Esophagus muscularis mucosa (tissue), 4 donors: ENCODE measurements around the gene PTPRN2. TPM values are rescaled to one million over a fixed set of nuclear protein-coding genes. Genes with fewer than 3 reads are reported as not detected.

Source experiments
- DNase-seq: peaks from one replicate; pipeline ENCODE4 v3.0.0-alpha.2; 2017; ENCODE audit errors: extremely low spot score
- H3K27ac ChIP-seq, 4 donors: fragments of 200-600 bp; sonication (generic); replicated peaks in 1 of 4; 1 replicate in 3 of 4; 2 replicates in 1 of 4; pipeline ENCODE4 v1.5.1; 2016 to 2019; ENCODE audit warnings: mild to moderate bottlenecking in 1 of 4
- H3K27me3 ChIP-seq, 4 donors: fragments of 200-600 bp; sonication (generic); one replicate each; pipeline versions ENCODE4 v1.5.1 to v1.6.0; 2016 to 2019
- H3K36me3 ChIP-seq, 4 donors: fragments of 200-600 bp; sonication (generic); one replicate each; pipeline ENCODE4 v1.5.1; 2016 to 2019
- H3K4me1 ChIP-seq, 4 donors: fragments of 200-600 bp; sonication (generic); one replicate each; pipeline ENCODE4 v1.5.1; 2016 to 2019
- H3K4me3 ChIP-seq, 4 donors: fragments of 200-600 bp; sonication (generic); 1 replicate in 2 of 4; 2 replicates in 2 of 4; pipeline ENCODE4 v1.5.1; 2016 to 2019; ENCODE audit warnings: mild to moderate bottlenecking in 4 of 4, moderate library complexity in 1 of 4
- H3K9me3 ChIP-seq, 4 donors: fragments of 200-600 bp; sonication (generic); 1 replicate in 3 of 4; 2 replicates in 1 of 4; pipeline ENCODE4 v1.5.1; 2016 to 2019
- CTCF ChIP-seq, 3 experiments: fragments of 200-600 bp in 2 of 3; fragments of 450-650 bp in 1 of 3; sonication (generic) in 2 of 3; IDR thresholded peaks; one replicate each; pipeline ENCODE4 v1.5.1; 2017 to 2019; ENCODE audit warnings: antibody characterized with exemption in 3 of 3, mild to moderate bottlenecking in 2 of 3, moderate library complexity in 1 of 3
- EP300 ChIP-seq: sonication (generic); formaldehyde crosslinking; IDR thresholded peaks from one replicate; pipeline ENCODE4 v1.6.1; 2017; ENCODE audit warnings: antibody characterized with exemption
- POLR2A ChIP-seq: fragments of 450-650 bp; IDR thresholded peaks from one replicate; pipeline ENCODE4 v1.6.1; 2017; ENCODE audit warnings: antibody characterized with exemption, moderate library complexity, mild to moderate bottlenecking, low read depth
- POLR2AphosphoS5 ChIP-seq, 2 donors: sonication (generic); formaldehyde crosslinking; IDR thresholded peaks; one replicate each; pipeline ENCODE4 v1.6.1; 2017; ENCODE audit warnings: antibody characterized with exemption in 2 of 2
- WGBS: methylation state at CpG from one replicate; pipeline ENCODE4 v1.1.5; 2018; 5-methylcytosine and 5-hydroxymethylcytosine counted together
- intact Hi-C: fragments of 100-400 bp; cut with DNase I; formaldehyde crosslinking; loops from one replicate; pipeline ENCODE4 v1.15.1; 2023
- total RNA-seq, 4 donors: library from RNA; depleted of rRNA; stranded (reverse); fragments of >200 nt; gene quantifications; one replicate each; pipeline versions ENCODE4 v1.1.0 to v1.2.1, GENCODE V29; 2016

Gene PTPRN2
- total RNA-seq, 4 donors from 2014 or later: 2.1 to 3.1 (median 3.1) TPM

DNA sequence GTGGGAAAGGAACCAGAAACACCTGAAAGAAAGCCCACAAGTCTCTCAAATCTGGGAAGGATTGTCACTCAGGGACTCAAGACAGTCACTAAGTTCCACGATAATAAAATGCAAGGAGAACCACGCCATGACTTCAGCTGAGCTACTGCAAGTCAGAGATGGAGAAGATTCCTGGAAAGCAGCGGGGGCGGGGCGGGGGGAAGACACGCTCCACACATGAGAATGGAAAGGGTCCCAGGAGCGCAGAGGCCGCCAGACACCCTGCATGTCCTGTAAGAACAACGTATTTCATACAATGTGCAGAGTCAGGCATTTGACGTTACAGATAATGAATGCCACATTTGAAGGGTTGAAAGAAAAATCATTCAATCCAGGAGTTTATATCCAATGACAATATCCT is 448.1 kb downstream of the PTPRN2 start:
- 92% methylated on average over 10 of the region's 10 CpGs for WGBS
- Histone ChIP-seq H3K27ac (no peak overlapping the region), H3K36me3 (no peaks in the 10 kb centered on the region), H3K4me1 (no peaks in the 10 kb centered on the region), H3K4me3 (no peak overlapping the region), H3K27me3 (no peaks in the 10 kb centered on the region), H3K9me3 (peaks cover 0 to 2% (median 0%) of the 10 kb centered on the region in 4 donors)
- TF ChIP-seq CTCF (IDR thresholded peaks at IDR 0.05) (no peak), EP300 (no peak), POLR2A (no peak), POLR2AphosphoS5 (IDR thresholded peaks at IDR 0.05) (no peak)
- intact Hi-C loops: no loop called here
- no peak for DNase-seq

DNA sequence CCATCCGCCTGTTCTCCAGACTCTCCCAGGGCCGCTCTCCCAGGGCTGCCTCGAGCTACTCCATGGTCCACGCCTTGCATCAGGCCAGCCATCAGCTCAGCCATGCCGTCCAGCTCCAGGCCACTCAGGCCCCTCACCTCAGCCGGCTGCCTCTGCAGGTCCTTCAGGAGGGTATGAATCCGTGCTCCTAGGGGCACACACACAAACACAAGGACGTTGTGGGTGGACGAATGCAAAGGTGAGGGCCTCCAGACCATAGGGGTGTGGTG is 449.4 kb downstream of the PTPRN2 start:
- DNase-seq: no peak
- H3K27me3 ChIP-seq: no peaks in the 10 kb centered on the region
- H3K4me1 ChIP-seq: no peaks in the 10 kb centered on the region
- H3K4me3 ChIP-seq: no peak overlapping the region
- intact Hi-C loops: no loop called here
- TF ChIP-seq POLR2AphosphoS5 (IDR thresholded peaks at IDR 0.05) (no peak), CTCF (IDR thresholded peaks at IDR 0.05) (no peak), POLR2A (no peak), EP300 (no peak)
- H3K9me3 ChIP-seq: no peaks in the 10 kb centered on the region
- WGBS: 81% methylated on average over 5 of the region's 9 CpGs
- no peak overlapping the region for H3K27ac ChIP-seq
- no peaks in the 10 kb centered on the region for H3K36me3 ChIP-seq

DNA sequence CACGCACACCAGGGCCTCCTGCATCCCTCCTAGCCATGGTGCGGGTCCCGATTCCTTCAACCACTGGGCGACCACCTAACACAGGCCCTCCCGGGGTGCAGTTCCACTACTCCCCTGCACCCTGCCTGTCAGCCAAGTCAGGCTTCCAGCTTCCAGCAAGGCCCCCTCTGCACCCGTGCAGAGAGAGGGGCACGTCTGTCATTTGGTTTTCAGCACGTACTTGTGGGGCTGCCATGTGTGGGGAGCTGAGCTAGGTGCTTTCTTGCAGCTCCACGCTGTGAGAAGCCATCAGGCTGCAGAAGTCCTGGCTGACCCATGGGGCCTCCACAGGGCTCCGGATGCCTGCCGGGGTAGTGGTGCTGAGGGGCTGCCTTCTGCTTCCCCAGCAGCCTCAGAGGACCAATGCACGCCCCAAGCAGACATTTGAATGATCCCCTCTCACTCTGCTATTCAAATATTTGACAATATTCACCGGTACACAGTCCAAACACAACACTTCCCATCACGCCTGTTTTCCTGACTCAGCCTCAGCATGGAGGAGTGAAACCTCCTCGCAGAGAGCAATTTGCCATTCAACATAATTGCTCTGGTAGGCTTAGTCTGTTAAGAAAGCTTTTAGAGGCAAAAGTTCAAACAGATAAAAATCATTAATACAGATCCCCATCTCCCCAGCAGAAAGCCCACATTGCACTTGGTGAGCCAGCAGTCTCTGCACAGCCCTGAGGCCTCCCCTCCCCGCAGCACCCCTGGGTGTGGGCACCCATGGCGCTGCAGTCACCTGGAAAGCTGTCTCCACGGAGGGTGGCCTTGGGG is 449.9 kb downstream of the PTPRN2 start:
- WGBS: 86% methylated on average over 16 of the region's 18 CpGs
- TF ChIP-seq CTCF (IDR thresholded peaks at IDR 0.05): no peak
- no peak for TF ChIP-seq EP300
- TF ChIP-seq POLR2A: no peak
- no peak for TF ChIP-seq POLR2AphosphoS5 (IDR thresholded peaks at IDR 0.05)
- intact Hi-C loops: no loop called here
- H3K27ac ChIP-seq: no peak overlapping the region
- no peaks in the 10 kb centered on the region for H3K27me3 ChIP-seq
- no peak for DNase-seq
- H3K9me3 ChIP-seq: no peaks in the 10 kb centered on the region
- H3K4me3 ChIP-seq: no peak overlapping the region
- H3K36me3 ChIP-seq: no peaks in the 10 kb centered on the region
- no peaks in the 10 kb centered on the region for H3K4me1 ChIP-seq

- H3K4me1 ChIP-seq: no peaks in the 10 kb centered on the region
- no peak overlapping the region for H3K4me3 ChIP-seq
- 85% methylated on average over 12 of the region's 16 CpGs for WGBS
- intact Hi-C loops: no loop called here
- no peaks in the 10 kb centered on the region for H3K36me3 ChIP-seq
- no peak overlapping the region for H3K27ac ChIP-seq
- no peaks in the 10 kb centered on the region for H3K27me3 ChIP-seq
- TF ChIP-seq POLR2AphosphoS5 (IDR thresholded peaks at IDR 0.05): no peak
- no peak for TF ChIP-seq POLR2A
- no peak for TF ChIP-seq EP300
- no peak for TF ChIP-seq CTCF (IDR thresholded peaks at IDR 0.05)
- H3K9me3 ChIP-seq: no peaks in the 10 kb centered on the region
- no peak for DNase-seq
These were observed 451.7 kb downstream of the PTPRN2 start for GRCh38 chr7:158135931-158136330.

GRCh38 chr7:158134824-158135223 is 452.8 kb downstream of the PTPRN2 start:
- intact Hi-C loops: no loop called here
- Histone ChIP-seq H3K36me3 (no peaks in the 10 kb centered on the region), H3K4me1 (no peaks in the 10 kb centered on the region), H3K27me3 (no peaks in the 10 kb centered on the region), H3K27ac (no peak overlapping the region), H3K9me3 (no peaks in the 10 kb centered on the region), H3K4me3 (no peak overlapping the region)
- DNase-seq: no peak
- TF ChIP-seq CTCF (IDR thresholded peaks at IDR 0.05) (no peak), POLR2AphosphoS5 (IDR thresholded peaks at IDR 0.05) (no peak), EP300 (no peak), POLR2A (no peak)
- 74% methylated on average over 3 of the region's 4 CpGs for WGBS
